Dermis lymphatic vessel endothelial cell (primary cell): ENCODE results near the gene FRMD6. TPM values are rescaled to one million over a fixed set of nuclear protein-coding genes. Genes with fewer than 3 reads are reported as not detected.

Source experiments
- total RNA-seq: library from RNA; depleted of rRNA; stranded (reverse); fragments of >200 nt; gene quantifications from 2 replicates; pipeline ENCODE4 v1.2.1, GENCODE V29; 2014

FRMD6 gene
- 110 and 204 TPM in 2 replicates for total RNA-seq

DNA sequence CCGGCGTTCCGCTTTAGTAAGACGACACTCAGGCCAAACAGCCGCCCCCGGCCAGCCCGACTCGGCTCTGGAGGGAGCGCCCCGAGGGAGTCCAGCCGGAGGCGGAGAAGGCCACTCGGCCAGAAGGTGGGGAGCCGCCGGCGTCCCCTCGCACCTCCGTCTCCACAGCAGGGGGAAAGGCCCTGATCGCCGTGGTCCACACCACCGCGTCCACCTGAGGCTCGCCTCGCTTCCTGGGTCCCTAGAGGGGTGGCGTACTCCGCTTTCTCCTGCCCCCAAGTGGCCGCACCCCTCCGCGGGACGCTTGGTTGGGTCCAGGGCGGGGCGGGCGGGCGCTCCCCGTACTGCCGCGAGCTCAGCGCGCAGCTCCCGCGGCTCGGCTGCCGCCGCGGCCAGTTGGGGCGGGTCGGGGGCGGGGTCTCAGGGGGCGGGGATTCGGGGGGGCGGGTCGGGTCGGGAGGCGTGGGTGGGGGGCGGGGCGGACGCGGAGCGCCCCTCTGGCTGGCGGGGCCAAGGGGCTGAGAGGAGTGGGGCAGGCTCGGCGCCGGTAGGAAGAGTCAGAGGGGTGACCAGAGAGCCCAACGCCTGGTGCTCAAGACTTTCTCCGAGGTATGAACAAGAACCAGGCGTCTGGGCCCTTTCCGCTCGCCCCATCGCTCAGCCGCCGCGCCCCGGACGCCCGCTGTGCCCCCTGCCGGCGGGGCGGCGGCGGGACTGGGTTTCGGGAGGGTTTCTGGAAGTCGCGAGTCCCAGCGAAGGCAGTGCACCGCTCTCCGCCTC lies at the start of gene FRMD6:
TSS of gene FRMD6 (plus strand) at position 523 of the 780 bp plus-strand sequence. CDS start 37,927 bp downstream, outside the sequence.

Other genes starting within 250 kb of the FRMD6 start
- gene GNG2, start 208.7 kb downstream of the FRMD6 start, total RNA-seq: 6.1 and 6.5 TPM in 2 replicates